ENCODE results near the gene COL13A1. TPM values are rescaled to one million over a fixed set of nuclear protein-coding genes. Genes with fewer than 3 reads are reported as not detected.

Gene COL13A1
- total and polyA plus RNA-seq, 7 experiments from 2014 or later, result 0.88 TPM; not detected in 6

DNA sequence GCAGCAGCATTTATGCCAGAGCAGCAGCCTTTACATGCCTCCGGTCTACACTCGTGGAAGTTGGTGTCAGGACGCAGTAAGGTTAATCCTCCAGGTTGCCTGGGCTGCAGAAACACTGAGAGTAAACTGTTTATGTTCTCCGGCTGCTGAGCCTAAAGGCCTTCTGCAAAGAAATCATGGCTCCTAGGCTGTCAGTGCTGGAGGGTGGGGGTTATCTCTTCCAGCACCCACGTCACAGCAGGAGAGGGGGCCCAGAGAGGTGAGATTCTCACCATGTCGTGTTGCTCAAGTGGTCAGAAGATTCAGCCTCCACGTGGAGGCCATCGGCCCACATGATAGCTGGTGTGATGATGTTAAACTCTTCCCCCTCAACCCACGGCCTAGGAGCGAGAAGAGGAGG is 41.2 kb downstream of the COL13A1 start:
- Mint-ChIP-seq H3K9me3 (no peaks in the 10 kb centered on the region), H3K4me3 (no peak overlapping the region), H3K4me1 (peaks cover 0 to 2% (median 0%) of the 10 kb centered on the region in 7 donors), H3K36me3 (no peaks in the 10 kb centered on the region), H3K27me3 (peaks cover 24 to 28% (median 26%) of the 10 kb centered on the region in 5 donors), H3K27ac (no peak overlapping the region)
- DNase-seq (no peak), ATAC-seq (peak; percentile 20)
- no peak overlapping the region for H3K4me3 ChIP-seq (ENCODE audit: low read length)
- H3K27ac ChIP-seq (ENCODE audit: low read depth, low read length), result no peak overlapping the region
- intact Hi-C loops (cut with micrococcal nuclease), result no loop called here
- no peaks in the 10 kb centered on the region for H3K27me3 ChIP-seq (ENCODE audit: control insufficient read depth in 2 of 2, insufficient read depth in 2 of 2, low read length in 2 of 2)
- ChIA-PET CTCF (no interaction called here), POLR2A (no interaction called here)
- no peaks in the 10 kb centered on the region for H3K4me1 ChIP-seq (ENCODE audit: control insufficient read depth in 2 of 2, insufficient read depth in 2 of 2, low read length in 2 of 2)
- H3K9me3 ChIP-seq (ENCODE audit: control insufficient read depth in 2 of 3, low read length in 3 of 3), result no peaks in the 10 kb centered on the region
- no peaks in the 10 kb centered on the region for H3K36me3 ChIP-seq (ENCODE audit: control insufficient read depth in 2 of 3, insufficient read depth in 3 of 3, low read length in 3 of 3)

DNA sequence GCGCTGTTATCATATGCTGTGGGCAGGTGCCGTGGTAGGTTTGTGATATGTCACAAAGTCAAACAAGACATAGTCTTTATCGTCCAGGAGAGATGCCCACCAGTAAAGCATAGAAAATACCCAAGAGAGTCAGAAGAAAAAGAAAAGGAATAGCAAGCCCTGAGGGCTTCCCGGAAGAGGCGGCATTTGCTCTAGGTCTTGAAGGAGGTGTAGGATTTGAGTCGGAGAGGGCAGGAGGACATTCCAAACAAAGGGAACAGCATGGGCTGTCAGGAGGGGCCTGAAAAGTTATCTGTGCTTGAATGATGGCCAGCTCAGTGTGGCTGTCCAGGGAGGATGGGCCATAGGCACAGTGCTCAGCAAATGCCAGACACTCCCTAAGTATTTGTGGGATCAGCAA is 42.2 kb downstream of the COL13A1 start:
- Mint-ChIP-seq H3K9me3 (no peaks in the 10 kb centered on the region), H3K27me3 (peaks cover 24 to 31% (median 29%) of the 10 kb centered on the region in 5 donors), H3K4me3 (no peak overlapping the region), H3K36me3 (no peaks in the 10 kb centered on the region), H3K4me1 (peaks cover 0 to 3% (median 0%) of the 10 kb centered on the region in 7 donors), H3K27ac (no peak overlapping the region)
- POLR2A ChIA-PET, result no interaction called here
- no peak for DNase-seq
- intact Hi-C loops (cut with micrococcal nuclease), result no loop called here
- Histone ChIP-seq H3K9me3 (ENCODE audit: control insufficient read depth in 2 of 3, low read length in 3 of 3) (no peaks in the 10 kb centered on the region), H3K4me1 (ENCODE audit: control insufficient read depth in 2 of 2, insufficient read depth in 2 of 2, low read length in 2 of 2) (no peaks in the 10 kb centered on the region), H3K4me3 (ENCODE audit: low read length) (no peak overlapping the region), H3K27me3 (ENCODE audit: control insufficient read depth in 2 of 2, insufficient read depth in 2 of 2, low read length in 2 of 2) (no peaks in the 10 kb centered on the region), H3K36me3 (ENCODE audit: control insufficient read depth in 2 of 3, insufficient read depth in 3 of 3, low read length in 3 of 3) (no peaks in the 10 kb centered on the region), H3K27ac (ENCODE audit: low read depth, low read length) (no peak overlapping the region)
- CTCF ChIA-PET, result no interaction called here
- no peak for ATAC-seq

DNA sequence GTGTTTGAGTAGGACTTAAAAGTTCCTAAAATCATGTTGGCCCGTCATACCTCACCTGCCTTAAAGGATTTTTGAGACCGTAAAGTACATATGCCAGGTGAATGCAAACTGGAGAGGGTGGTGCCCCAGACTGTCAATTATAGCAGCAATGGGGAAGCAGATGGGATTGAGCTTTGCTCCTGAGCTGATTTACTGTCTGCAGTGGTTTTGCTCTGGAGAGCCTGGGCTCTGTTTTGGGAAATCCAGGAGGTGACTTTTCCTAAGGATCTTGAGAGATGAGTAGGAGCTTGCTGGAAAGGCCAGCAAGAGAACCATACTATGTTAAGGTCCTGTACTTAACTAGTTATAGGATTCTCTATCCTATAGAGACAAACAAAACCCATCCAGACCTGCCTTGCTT is 43.0 kb downstream of the COL13A1 start:
- intact Hi-C loops (cut with micrococcal nuclease), result no loop called here
- no peak overlapping the region for H3K27ac Mint-ChIP-seq
- no peaks in the 10 kb centered on the region for H3K9me3 ChIP-seq (ENCODE audit: control insufficient read depth in 2 of 3, low read length in 3 of 3)
- peaks cover 0 to 3% (median 0%) of the 10 kb centered on the region in 7 donors for H3K4me1 Mint-ChIP-seq
- H3K4me3 Mint-ChIP-seq, result no peak overlapping the region
- H3K27me3 Mint-ChIP-seq, result peaks cover 24 to 32% (median 30%) of the 10 kb centered on the region in 5 donors
- H3K9me3 Mint-ChIP-seq, result no peaks in the 10 kb centered on the region
- H3K27ac ChIP-seq (ENCODE audit: low read depth, low read length), result no peak overlapping the region
- DNase-seq, result no peak
- no peaks in the 10 kb centered on the region for H3K27me3 ChIP-seq (ENCODE audit: control insufficient read depth in 2 of 2, insufficient read depth in 2 of 2, low read length in 2 of 2)
- no peaks in the 10 kb centered on the region for H3K36me3 Mint-ChIP-seq
- no peak for ATAC-seq
- no peak overlapping the region for H3K4me3 ChIP-seq (ENCODE audit: low read length)
- no peaks in the 10 kb centered on the region for H3K4me1 ChIP-seq (ENCODE audit: control insufficient read depth in 2 of 2, insufficient read depth in 2 of 2, low read length in 2 of 2)
- POLR2A ChIA-PET, result no interaction called here
- CTCF ChIA-PET, result no interaction called here
- no peaks in the 10 kb centered on the region for H3K36me3 ChIP-seq (ENCODE audit: control insufficient read depth in 2 of 3, insufficient read depth in 3 of 3, low read length in 3 of 3)

DNA sequence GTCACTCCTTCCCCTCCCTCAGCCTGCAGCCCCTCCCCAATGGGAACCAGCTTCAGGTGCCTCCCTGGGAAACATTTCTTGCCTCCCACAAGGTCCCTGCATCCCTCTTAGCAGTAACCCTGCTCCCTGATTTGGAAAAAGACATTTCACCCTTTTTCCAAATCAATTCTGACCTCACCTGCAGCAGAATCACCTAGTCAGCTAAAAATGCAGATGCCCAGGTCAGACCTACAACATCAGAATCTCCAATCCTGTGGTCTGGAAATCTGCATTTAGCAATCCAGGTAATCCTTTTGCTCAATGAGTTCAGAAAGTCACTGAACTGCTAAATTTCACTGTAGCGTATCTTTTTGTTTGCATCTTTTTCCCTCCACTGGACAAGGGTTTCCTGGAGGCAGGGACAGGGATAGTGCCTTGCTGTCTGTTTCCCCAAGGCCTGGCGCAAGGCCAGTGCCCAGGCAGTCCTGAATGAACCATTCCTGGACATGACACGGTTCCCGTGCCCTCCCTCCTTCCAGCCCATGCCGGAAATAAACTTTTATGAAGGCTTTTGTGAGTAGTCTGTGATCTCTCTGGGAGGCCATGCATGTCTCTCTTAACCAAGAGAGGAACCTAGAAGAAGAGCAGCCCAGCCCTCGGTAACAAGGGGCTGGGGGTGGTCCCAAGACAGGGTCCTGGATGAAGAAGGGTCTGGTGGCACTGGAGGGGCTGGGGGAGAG is 44.0 kb downstream of the COL13A1 start:
- ChIA-PET CTCF (no interaction called here), POLR2A (no interaction called here)
- Histone ChIP-seq H3K4me3 (ENCODE audit: low read length) (no peak overlapping the region), H3K4me1 (ENCODE audit: control insufficient read depth in 2 of 2, insufficient read depth in 2 of 2, low read length in 2 of 2) (no peaks in the 10 kb centered on the region), H3K27ac (ENCODE audit: low read depth, low read length) (no peak overlapping the region), H3K9me3 (ENCODE audit: control insufficient read depth in 2 of 3, low read length in 3 of 3) (no peaks in the 10 kb centered on the region), H3K27me3 (ENCODE audit: control insufficient read depth in 2 of 2, insufficient read depth in 2 of 2, low read length in 2 of 2) (no peaks in the 10 kb centered on the region), H3K36me3 (ENCODE audit: control insufficient read depth in 2 of 3, insufficient read depth in 3 of 3, low read length in 3 of 3) (no peaks in the 10 kb centered on the region)
- DNase-seq, result no peak
- Mint-ChIP-seq H3K36me3 (no peaks in the 10 kb centered on the region), H3K4me1 (peaks cover 0 to 3% (median 0%) of the 10 kb centered on the region in 7 donors), H3K27me3 (peaks cover 24 to 33% (median 30%) of the 10 kb centered on the region in 5 donors), H3K27ac (no peak overlapping the region), H3K4me3 (no peak overlapping the region), H3K9me3 (no peaks in the 10 kb centered on the region)
- intact Hi-C loops (cut with micrococcal nuclease), result no loop called here
- ATAC-seq, result no peak

DNA sequence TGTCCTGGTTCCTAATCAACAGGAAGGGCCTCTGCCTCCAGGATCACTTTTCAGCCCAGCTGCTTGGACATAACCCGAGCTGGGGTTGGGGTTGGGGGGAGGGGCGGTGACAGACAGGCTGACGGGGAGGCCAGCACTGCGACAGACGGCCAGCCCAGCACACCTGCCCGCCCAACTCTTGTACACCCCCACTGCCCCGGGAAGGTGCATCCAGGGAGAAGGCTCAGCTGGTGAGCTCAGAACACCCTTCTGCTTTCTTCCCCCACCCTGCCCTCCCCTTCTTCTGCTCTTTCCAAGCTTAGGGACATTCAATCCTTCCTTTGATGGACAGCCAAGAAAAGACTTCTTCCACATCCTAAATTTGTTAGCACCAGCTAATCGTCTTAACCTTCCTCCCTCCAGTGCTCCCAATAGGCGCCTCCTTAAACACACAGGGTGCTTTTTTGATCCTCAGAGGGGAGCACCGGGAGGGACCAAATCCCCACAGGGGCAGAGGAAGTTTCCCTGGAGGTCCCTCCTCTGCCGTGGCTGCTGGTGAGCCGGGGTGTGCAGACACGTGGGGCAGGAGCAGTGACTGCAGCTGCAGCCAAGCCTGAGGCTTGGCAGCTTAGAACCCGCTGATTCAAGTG is 44.7 kb downstream of the COL13A1 start:
- Mint-ChIP-seq H3K27ac (no peak overlapping the region), H3K4me1 (peaks cover 0 to 3% (median 0%) of the 10 kb centered on the region in 7 donors), H3K4me3 (no peak overlapping the region), H3K27me3 (peaks cover 24 to 33% (median 30%) of the 10 kb centered on the region in 5 donors), H3K9me3 (no peaks in the 10 kb centered on the region), H3K36me3 (no peaks in the 10 kb centered on the region)
- intact Hi-C loops (cut with micrococcal nuclease), result no loop called here
- Histone ChIP-seq H3K4me3 (ENCODE audit: low read length) (no peak overlapping the region), H3K9me3 (ENCODE audit: control insufficient read depth in 2 of 3, low read length in 3 of 3) (no peaks in the 10 kb centered on the region), H3K27ac (ENCODE audit: low read depth, low read length) (no peak overlapping the region), H3K4me1 (ENCODE audit: control insufficient read depth in 2 of 2, insufficient read depth in 2 of 2, low read length in 2 of 2) (no peaks in the 10 kb centered on the region), H3K27me3 (ENCODE audit: control insufficient read depth in 2 of 2, insufficient read depth in 2 of 2, low read length in 2 of 2) (no peaks in the 10 kb centered on the region), H3K36me3 (ENCODE audit: control insufficient read depth in 2 of 3, insufficient read depth in 3 of 3, low read length in 3 of 3) (no peaks in the 10 kb centered on the region)
- ChIA-PET CTCF (no interaction called here), POLR2A (no interaction called here)
- ATAC-seq (no peak), DNase-seq (no peak)

DNA sequence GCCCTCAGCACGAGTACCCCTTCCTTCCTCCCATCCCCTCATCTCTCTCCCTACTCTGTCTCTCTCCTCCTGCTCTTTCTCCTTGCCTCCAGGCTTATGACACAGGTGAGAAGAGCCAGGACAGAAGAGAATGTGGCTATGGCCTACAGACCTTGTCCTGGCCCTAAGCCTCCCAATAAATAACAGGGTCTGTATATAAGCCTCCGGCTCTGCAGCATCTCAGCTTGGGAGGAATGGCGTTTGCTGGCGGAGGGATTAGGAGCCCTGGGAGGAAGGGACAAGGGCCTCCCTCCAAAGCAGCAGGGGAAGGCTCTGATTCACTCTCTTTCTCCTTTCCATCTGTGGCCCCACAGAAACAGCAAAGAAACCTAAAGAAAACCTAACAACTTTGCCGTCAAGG is 45.8 kb downstream of the COL13A1 start:
- no peaks in the 10 kb centered on the region for H3K9me3 Mint-ChIP-seq
- no peak overlapping the region for H3K4me3 ChIP-seq (ENCODE audit: low read length)
- H3K36me3 ChIP-seq (ENCODE audit: control insufficient read depth in 2 of 3, insufficient read depth in 3 of 3, low read length in 3 of 3), result no peaks in the 10 kb centered on the region
- no peaks in the 10 kb centered on the region for H3K4me1 ChIP-seq (ENCODE audit: control insufficient read depth in 2 of 2, insufficient read depth in 2 of 2, low read length in 2 of 2)
- DNase-seq (no peak), ATAC-seq (no peak)
- no peak overlapping the region for H3K27ac Mint-ChIP-seq
- peaks cover 25 to 35% (median 30%) of the 10 kb centered on the region in 5 donors for H3K27me3 Mint-ChIP-seq
- H3K4me1 Mint-ChIP-seq, result peaks cover 0 to 3% (median 0%) of the 10 kb centered on the region in 7 donors
- CTCF ChIA-PET, result interaction anchor here (1.3 kb wide), 1 partner anchor 13 kb away, joined by 3 read pairs; no protein-coding TSS in a partner anchor
- H3K36me3 Mint-ChIP-seq, result no peaks in the 10 kb centered on the region
- H3K27me3 ChIP-seq (ENCODE audit: control insufficient read depth in 2 of 2, insufficient read depth in 2 of 2, low read length in 2 of 2), result no peaks in the 10 kb centered on the region
- intact Hi-C loops (cut with micrococcal nuclease), result no loop called here
- no peaks in the 10 kb centered on the region for H3K9me3 ChIP-seq (ENCODE audit: control insufficient read depth in 2 of 3, low read length in 3 of 3)
- H3K27ac ChIP-seq (ENCODE audit: low read depth, low read length), result no peak overlapping the region
- POLR2A ChIA-PET, result no interaction called here
- no peak overlapping the region for H3K4me3 Mint-ChIP-seq

DNA sequence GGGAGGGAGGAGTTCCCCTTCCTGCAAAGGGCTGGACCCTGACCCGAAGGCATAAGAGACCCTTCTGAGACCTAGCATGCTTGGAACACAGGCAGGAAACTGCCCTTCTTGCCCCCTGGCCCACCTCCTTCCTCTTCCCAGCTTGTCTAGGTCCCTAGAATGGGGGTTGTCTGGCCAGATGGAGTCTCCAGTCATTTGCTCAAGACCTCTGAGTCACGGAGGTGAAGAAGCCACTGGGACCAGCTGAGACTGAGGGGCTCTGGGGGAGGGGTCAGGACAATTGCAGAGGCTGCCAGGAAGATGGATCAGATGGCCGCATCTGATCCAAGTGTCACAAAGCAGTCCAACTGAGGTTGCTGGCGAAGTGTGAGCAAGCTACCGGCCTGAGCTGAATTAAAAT is 46.2 kb downstream of the COL13A1 start:
- no peak overlapping the region for H3K27ac Mint-ChIP-seq
- H3K9me3 ChIP-seq (ENCODE audit: control insufficient read depth in 2 of 3, low read length in 3 of 3), result no peaks in the 10 kb centered on the region
- H3K36me3 ChIP-seq (ENCODE audit: control insufficient read depth in 2 of 3, insufficient read depth in 3 of 3, low read length in 3 of 3), result no peaks in the 10 kb centered on the region
- H3K4me1 Mint-ChIP-seq, result peaks cover 0 to 3% (median 0%) of the 10 kb centered on the region in 7 donors
- ChIA-PET POLR2A (no interaction called here), CTCF (interaction anchor here (1.3 kb wide), 1 partner anchor 13 kb away, joined by 3 read pairs; no protein-coding TSS in a partner anchor)
- H3K9me3 Mint-ChIP-seq, result no peaks in the 10 kb centered on the region
- H3K27me3 Mint-ChIP-seq, result peaks cover 25 to 35% (median 30%) of the 10 kb centered on the region in 5 donors
- DNase-seq, result no peak
- no peak overlapping the region for H3K4me3 ChIP-seq (ENCODE audit: low read length)
- H3K27me3 ChIP-seq (ENCODE audit: control insufficient read depth in 2 of 2, insufficient read depth in 2 of 2, low read length in 2 of 2), result no peaks in the 10 kb centered on the region
- no peak overlapping the region for H3K4me3 Mint-ChIP-seq
- intact Hi-C loops (cut with micrococcal nuclease), result no loop called here
- no peaks in the 10 kb centered on the region for H3K4me1 ChIP-seq (ENCODE audit: control insufficient read depth in 2 of 2, insufficient read depth in 2 of 2, low read length in 2 of 2)
- H3K27ac ChIP-seq (ENCODE audit: low read depth, low read length), result no peak overlapping the region
- H3K36me3 Mint-ChIP-seq, result no peaks in the 10 kb centered on the region
- ATAC-seq, result no peak
